Stimulated activated CD4-positive, alpha-beta T cell treated with anti-CD3 and anti-CD28 coated beads, Interleukin-1b, Interleukin-23, amount 100 ng/mL, for 24 hours (primary cell): ENCODE measurements around the gene PHKB.
"Not testable (repeated sequence)": the region's sequence is repeated elsewhere in the genome, so short reads cannot be mapped to it uniquely, and the experiment has no call there.

Experiments used
- DNase-seq, 4 experiments: peaks; one replicate each; pipeline ENCODE4 v3.0.0-alpha.2; 2020; ENCODE audit warnings: low read depth in 4 of 4, low spot score in 1 of 4

The PHKB gene

GRCh38 chr16:47499700-47500264 lies 38.7 kb downstream of the PHKB start:
- DNase-seq: no peak

- no peak for DNase-seq
These were observed 42.8 kb downstream of the PHKB start for GRCh38 chr16:47503936-47504335.

- DNase-seq: no peak
These were observed 43.5 kb downstream of the PHKB start for GRCh38 chr16:47504599-47504998.

- no peak for DNase-seq
These were observed 45.7 kb downstream of the PHKB start for GRCh38 chr16:47506800-47507199.

- DNase-seq: no peak
These were observed 46.6 kb downstream of the PHKB start for GRCh38 chr16:47507701-47508100.

GRCh38 chr16:47511882-47512281 lies 50.8 kb downstream of the PHKB start:
- DNase-seq: no peak

- no peak for DNase-seq
These were observed 57.9 kb downstream of the PHKB start for GRCh38 chr16:47519037-47519436.

GRCh38 chr16:47519546-47519945 lies 58.4 kb downstream of the PHKB start:
- DNase-seq: no peak

GRCh38 chr16:47519996-47520679 lies 59.0 kb downstream of the PHKB start:
- no peak for DNase-seq

GRCh38 chr16:47523342-47524006 lies 62.3 kb downstream of the PHKB start:
- no peak for DNase-seq

GRCh38 chr16:47524007-47524405 lies 62.9 kb downstream of the PHKB start:
- no peak for DNase-seq

GRCh38 chr16:47528431-47528830 lies 67.3 kb downstream of the PHKB start:
- DNase-seq: no peak

- no peak for DNase-seq
These were observed 72.7 kb downstream of the PHKB start for GRCh38 chr16:47533744-47534292.

GRCh38 chr16:47538472-47538871 lies 77.3 kb downstream of the PHKB start:
- no peak for DNase-seq

GRCh38 chr16:47539707-47540670 lies 78.9 kb downstream of the PHKB start:
- not testable (repeated sequence) for DNase-seq

- DNase-seq: not testable (repeated sequence)
These were observed 80.0 kb downstream of the PHKB start for GRCh38 chr16:47541135-47541534.

GRCh38 chr16:47544255-47544654 lies 83.1 kb downstream of the PHKB start:
- not testable (repeated sequence) for DNase-seq

GRCh38 chr16:47551185-47551584 lies 90.1 kb downstream of the PHKB start:
- DNase-seq: not testable (repeated sequence)

GRCh38 chr16:47551767-47552166 lies 90.6 kb downstream of the PHKB start:
- not testable (repeated sequence) for DNase-seq

GRCh38 chr16:47553853-47554564 lies 92.9 kb downstream of the PHKB start:
- no peak for DNase-seq
